Measurements from ENCODE around the gene KIAA1958. TPM values are rescaled to one million over a fixed set of nuclear protein-coding genes. Genes with fewer than 3 reads are reported as not detected.

The KIAA1958 gene
- total and polyA plus RNA-seq, 2 of the 8 experiments (the other 6 are each of a cell fraction or from before 2014, with no cell fraction given), result 11.4 to 43.8 TPM

GRCh38 chr9:112443636-112444035 is 43.0 kb upstream of the KIAA1958 start (continued):
- TF ChIP-seq CHD7 (IDR thresholded peaks at IDR 0.05; ENCODE audit: insufficient replicate concordance, low read length) (no peak), POU5F1 (IDR thresholded peaks at IDR 0.05; ENCODE audit: low read depth, low read length) (no peak), KDM4A (IDR thresholded peaks at IDR 0.05; ENCODE audit: low read depth, low read length, severe bottlenecking) (no peak), RNF2 (IDR thresholded peaks at IDR 0.05; ENCODE audit: borderline replicate concordance, low read depth, low read length, missing control alignments, poor library complexity, severe bottlenecking) (no peak), CHD2 (IDR thresholded peaks at IDR 0.05; ENCODE audit: low read length) (no peak)

Measured in H1 (cell line).